HCT116 (cell line): ENCODE measurements around the gene SLC12A7. TPM values are rescaled to one million over a fixed set of nuclear protein-coding genes. Genes with fewer than 3 reads are reported as not detected.

Source experiments
- ATAC-seq: fragments of 200-7000 bp; cut with Tn5 transposase; 2 replicates; pipeline ENCODE4 v1.9.1; 2020; ENCODE audit warnings: mild to moderate bottlenecking, moderate library complexity
- BruUV-seq: library from RNA; stranded (reverse); fragments of 400-500 nt; replicated peaks from 2 replicates; lab custom pipeline; 2021; lab: Mats Ljungman, UMichigan
- CTCF ChIA-PET: fragments of 300-600 bp; sonication (Branson Sonifier 250); formaldehyde crosslinking; loops from one replicate; lab custom pipeline; 2021; ENCODE audit warnings: antibody characterized with exemption; lab: Charles Lee
- POLR2A ChIA-PET: fragments of 300-600, 350-600 bp; sonication (Branson Sonifier 250); formaldehyde crosslinking; loops from one replicate; lab custom pipeline; 2021; ENCODE audit warnings: antibody characterized with exemption; lab: Charles Lee
- RAD21 ChIA-PET, 2 experiments: fragments of 300-600 bp; sonication (Branson Sonifier 250); formaldehyde crosslinking; loops; one replicate each; lab custom pipeline; 2023; ENCODE audit warnings: low total read pairs in 2 of 2; ENCODE audit not compliant: uncharacterized antibody in 2 of 2, unreplicated experiment in 2 of 2, low non-redundant PET in 1 of 2; lab: Charles Lee
- DNase-seq: peaks from one replicate; pipeline ENCODE4 v3.0.0-alpha.2; 2010; ENCODE audit warnings: low read depth, low spot score
- H2AFZ ChIP-seq: fragments of 200-600 bp; shearing (Covaris generic), sonication (generic); 2 replicates; pipeline ENCODE4 v1.6.1; 2017; ENCODE audit warnings: low read depth, mixed run types, mixed read lengths, antibody characterized with exemption, low read length; ENCODE audit not compliant: poor library complexity, severe bottlenecking
- H3K27ac ChIP-seq: 2 replicates; pipeline ENCODE4 v1.5.1; 2012; ENCODE audit warnings: low read depth, low read length
- H3K27me3 ChIP-seq: fragments of 200-600 bp; sonication (generic); 2 replicates; pipeline ENCODE4 v1.6.1; 2016; ENCODE audit warnings: mixed run types, low read length, mixed read lengths; ENCODE audit not compliant: insufficient read depth
- H3K36me3 ChIP-seq, 2 experiments: fragments of 200-500 bp in 1 of 2; fragments of 200-600 bp in 1 of 2; sonication (Bioruptor generic) in 1 of 2; sonication (generic) in 1 of 2; 2 replicates each; pipeline versions ENCODE4 v1.5.1 to v1.6.1; 2014 to 2016; ENCODE audit warnings: low read length in 2 of 2, inconsistent platforms in 1 of 2, mixed read lengths in 1 of 2, mixed run types in 1 of 2; ENCODE audit not compliant: insufficient read depth in 2 of 2, control insufficient read depth in 1 of 2
- H3K4me1 ChIP-seq, 2 experiments: fragments of 200-600 bp in 1 of 2; sonication (generic) in 1 of 2; 2 replicates each; pipeline versions ENCODE4 v1.5.1 to v1.6.1; 2012 to 2017; ENCODE audit warnings: low read length in 2 of 2, inconsistent platforms in 1 of 2, mild to moderate bottlenecking in 1 of 2, mixed read lengths in 1 of 2, mixed run types in 1 of 2, moderate library complexity in 1 of 2; ENCODE audit not compliant: insufficient read depth in 2 of 2, control insufficient read depth in 1 of 2
- H3K4me2 ChIP-seq: fragments of 200-600 bp; sonication (generic); 2 replicates; pipeline ENCODE4 v1.6.1; 2017; ENCODE audit warnings: mixed run types, low read length, mixed read lengths
- H3K4me3 ChIP-seq, 2 experiments: fragments of 200-600 bp in 1 of 2; sonication (generic) in 1 of 2; replicated peaks in 1 of 2; 2 replicates each; pipeline ENCODE4 v1.5.1; 2011 to 2016; ENCODE audit warnings: low read length in 2 of 2, control low read depth in 1 of 2, low read depth in 1 of 2, mild to moderate bottlenecking in 1 of 2, mixed read lengths in 1 of 2, mixed run types in 1 of 2
- H3K79me2 ChIP-seq: fragments of 200-600 bp; sonication (generic); 2 replicates; pipeline ENCODE4 v1.6.1; 2017; ENCODE audit warnings: mild to moderate bottlenecking, mixed run types, low read length, moderate library complexity, mixed read lengths; ENCODE audit not compliant: insufficient read depth
- H3K9ac ChIP-seq: fragments of 200-600 bp; sonication (generic); 2 replicates; pipeline ENCODE4 v1.6.1; 2016; ENCODE audit warnings: low read length, mixed read lengths
- H3K9me2 ChIP-seq: fragments of 200-600 bp; sonication (generic), shearing (Covaris generic); 2 replicates; pipeline ENCODE4 v1.6.1; 2017; ENCODE audit warnings: mixed run types, mild to moderate bottlenecking, moderate library complexity; ENCODE audit not compliant: insufficient read depth
- H3K9me3 ChIP-seq, 2 experiments: fragments of 200-500 bp in 1 of 2; fragments of 200-600 bp in 1 of 2; sonication (Bioruptor generic) in 1 of 2; sonication (generic) in 1 of 2; 2 replicates each; pipeline ENCODE4 v1.6.1; 2014 to 2017; ENCODE audit warnings: low read length in 2 of 2, mixed read lengths in 2 of 2, inconsistent platforms in 1 of 2, low read depth in 1 of 2, mild to moderate bottlenecking in 1 of 2, mixed run types in 1 of 2, moderate library complexity in 1 of 2; ENCODE audit not compliant: control insufficient read depth in 1 of 2, insufficient read depth in 1 of 2
- H4K20me1 ChIP-seq: fragments of 200-600 bp; sonication (generic), shearing (Covaris generic); 2 replicates; pipeline ENCODE4 v1.6.1; 2017; ENCODE audit warnings: mixed run types, mild to moderate bottlenecking, moderate library complexity; ENCODE audit not compliant: insufficient read depth
- CEBPB ChIP-seq: IDR thresholded peaks from 2 replicates; pipeline ENCODE4 v1.6.1; 2012; ENCODE audit warnings: low read depth
- EGR1 ChIP-seq: IDR thresholded peaks from 2 replicates; pipeline ENCODE4 v1.6.1; 2012; ENCODE audit warnings: low read depth
- ELF1 ChIP-seq: IDR thresholded peaks from 2 replicates; pipeline ENCODE4 v1.6.1; 2012; ENCODE audit warnings: low read depth, borderline replicate concordance
- EZH2 ChIP-seq: fragments of 200-600 bp; sonication (generic); IDR thresholded peaks from 2 replicates; pipeline ENCODE4 v1.6.1; 2017; ENCODE audit warnings: antibody characterized with exemption, mixed run types
- EZH2phosphoT487 ChIP-seq: fragments of 200-600 bp; IDR thresholded peaks from 2 replicates; pipeline ENCODE4 v1.6.1; 2018; ENCODE audit warnings: antibody characterized with exemption, borderline replicate concordance
- FOSL1 ChIP-seq: IDR thresholded peaks from 2 replicates; pipeline ENCODE4 v1.6.1; 2012; ENCODE audit warnings: low read depth
- JUND ChIP-seq: IDR thresholded peaks from 2 replicates; pipeline ENCODE4 v1.6.1; 2012
- MAX ChIP-seq: IDR thresholded peaks from 2 replicates; pipeline ENCODE4 v1.6.1; 2012
- POLR2AphosphoS5 ChIP-seq: IDR thresholded peaks from 2 replicates; pipeline ENCODE4 v1.6.1; 2011; ENCODE audit warnings: mild to moderate bottlenecking, low read depth, low read length, moderate library complexity
- RAD21 ChIP-seq: IDR thresholded peaks from 2 replicates; pipeline ENCODE4 v1.6.1; 2012; ENCODE audit warnings: low read depth, mild to moderate bottlenecking
- REST ChIP-seq: IDR thresholded peaks from 2 replicates; pipeline ENCODE4 v1.6.1; 2012; ENCODE audit warnings: low read depth
- SIN3A ChIP-seq: IDR thresholded peaks from 2 replicates; pipeline ENCODE4 v1.6.1; 2012; ENCODE audit warnings: low read depth
- SP1 ChIP-seq: IDR thresholded peaks from 2 replicates; pipeline ENCODE4 v1.6.1; 2012; ENCODE audit warnings: low read depth
- TCF7L2 ChIP-seq: IDR thresholded peaks from 2 replicates; pipeline ENCODE4 v1.7.0; 2011; ENCODE audit warnings: borderline replicate concordance, inconsistent platforms; ENCODE audit not compliant: insufficient read depth, insufficient read length; ENCODE audit errors: extremely low read depth
- YY1 ChIP-seq: IDR thresholded peaks from 2 replicates; pipeline ENCODE4 v1.6.1; 2011; ENCODE audit warnings: low read length, low read depth, moderate library complexity, mild to moderate bottlenecking; ENCODE audit not compliant: insufficient replicate concordance; ENCODE audit errors: extremely low read depth
- ZBTB33 ChIP-seq: IDR thresholded peaks from 2 replicates; pipeline ENCODE4 v1.6.1; 2011; ENCODE audit warnings: mild to moderate bottlenecking, low read length, moderate library complexity; ENCODE audit not compliant: insufficient replicate concordance; ENCODE audit errors: extremely low read depth
- ZFX ChIP-seq: fragments of 450-650 bp; IDR thresholded peaks from 2 replicates; pipeline ENCODE4 v1.6.1; 2017
- intact Hi-C: fragments of 100-400 bp; cut with micrococcal nuclease; formaldehyde crosslinking; loops from 2 replicates; pipeline ENCODE4 v1.10.0; 2022
- total RNA-seq: library from RNA; stranded (reverse); gene quantifications from one replicate; pipeline ENCODE4 v1.2.1, GENCODE V29; 2021; ENCODE audit not compliant: unreplicated experiment

Gene SLC12A7
- total RNA-seq, 1 experiment from 2014 or later, result 29.6 TPM

- intact Hi-C loops, result no loop called here
- H3K4me2 ChIP-seq, result no peak overlapping the region
- TF ChIP-seq SP1, result no peak
- TF ChIP-seq POLR2AphosphoS5, result no peak
- TF ChIP-seq YY1, result no peak
- no peak for TF ChIP-seq EZH2phosphoT487
- no peak for TF ChIP-seq TCF7L2
- no peak for TF ChIP-seq SIN3A
- no peak for TF ChIP-seq JUND
- TF ChIP-seq CEBPB, result no peak
- TF ChIP-seq EGR1, result no peak
- no peak for TF ChIP-seq EZH2
- TF ChIP-seq ELF1, result no peak
- no peak for TF ChIP-seq ZBTB33
- TF ChIP-seq MAX, result no peak
- no peak for TF ChIP-seq REST
- TF ChIP-seq RAD21, result no peak
- no peak for TF ChIP-seq ZFX
- no peak for TF ChIP-seq FOSL1
- ATAC-seq (no peak), DNase-seq (no peak)
- H3K27me3 ChIP-seq, result no peaks in the 10 kb centered on the region
- no peaks in the 10 kb centered on the region for H3K9me2 ChIP-seq
- CTCF ChIA-PET, result no interaction called here
- H3K4me3 ChIP-seq, result no peak overlapping the region
- no peaks in the 10 kb centered on the region for H3K4me1 ChIP-seq
- no peak overlapping the region for H2AFZ ChIP-seq
- H3K9ac ChIP-seq, result no peak overlapping the region
- H3K9me3 ChIP-seq, result no peaks in the 10 kb centered on the region
- H3K79me2 ChIP-seq, result no peaks in the 10 kb centered on the region
- RAD21 ChIA-PET, result no interaction called here
- H3K27ac ChIP-seq, result no peak overlapping the region
- no peaks in the 10 kb centered on the region for H4K20me1 ChIP-seq
- no TSS peak for BruUV-seq
- POLR2A ChIA-PET, result no interaction called here
- no peaks in the 10 kb centered on the region for H3K36me3 ChIP-seq
These were observed 76.9 kb downstream of the SLC12A7 start for GRCh38 chr5:1034986-1035385.
